Mucosa of descending colon (tissue), 3 donors: ENCODE results near the gene HEPN1. TPM values are rescaled to one million over a fixed set of nuclear protein-coding genes. Genes with fewer than 3 reads are reported as not detected.

Experiments
- ATAC-seq: fragments of 200-7000 bp; cut with Tn5 transposase; one replicate; pipeline ENCODE4 v1.9.1; 2020; ENCODE audit warnings: mild to moderate bottlenecking, moderate library complexity
- DNase-seq, 3 donors: peaks; one replicate each; pipeline ENCODE4 v3.0.0-alpha.2; 2020
- H3K36me3 ChIP-seq: fragments of 200-600 bp; one replicate; pipeline ENCODE4 v1.8.0; 2021; ENCODE audit warnings: low read depth, mild to moderate bottlenecking
- H3K4me1 ChIP-seq: fragments of 200-600 bp; one replicate; pipeline ENCODE4 v1.8.0; 2021; ENCODE audit warnings: low read depth, mild to moderate bottlenecking
- H3K4me3 ChIP-seq: fragments of 200-600 bp; one replicate; pipeline ENCODE4 v1.8.0; 2021; ENCODE audit warnings: mild to moderate bottlenecking
- H3K9me3 ChIP-seq: fragments of 200-600 bp; one replicate; pipeline ENCODE4 v1.8.0; 2021; ENCODE audit warnings: mild to moderate bottlenecking
- intact Hi-C, 2 donors: fragments of 100-400 bp; cut with DNase I in 1 of 2; cut with micrococcal nuclease in 1 of 2; formaldehyde crosslinking; loops; one replicate each; pipeline versions ENCODE4 v1.11.0 to v1.11.1; 2022; cut with DNase I, micrococcal nuclease
- total RNA-seq, 3 donors: library from RNA; stranded (reverse); fragmentation: NEBNext Ultra II Directional in 2 of 3; extraction: Animal tissue kit (Norgen Biotek cat#: 25700) in 2 of 3; gene quantifications; one replicate each; pipeline versions ENCODE4 v1.2.1 to v1.2.4, GENCODE V29; 2021 to 2023
- TF ChIP-seq, protein P1 (sequence below): fragments of 200-600 bp; IDR thresholded peaks from one replicate; pipeline ENCODE4 v1.8.0; 2022; ENCODE audit warnings: antibody characterized with exemption, mild to moderate bottlenecking
- donor health status: DM: no; HTN: no; CAD: no; lungs with moderate emphysema.
- donor health status: DM: no; HTN: no; CAD: no.
- donor health status: DM: no; HTN: yes; CAD: no.

The HEPN1 gene
- total RNA-seq, 3 donors from 2014 or later = not detected

DNA sequence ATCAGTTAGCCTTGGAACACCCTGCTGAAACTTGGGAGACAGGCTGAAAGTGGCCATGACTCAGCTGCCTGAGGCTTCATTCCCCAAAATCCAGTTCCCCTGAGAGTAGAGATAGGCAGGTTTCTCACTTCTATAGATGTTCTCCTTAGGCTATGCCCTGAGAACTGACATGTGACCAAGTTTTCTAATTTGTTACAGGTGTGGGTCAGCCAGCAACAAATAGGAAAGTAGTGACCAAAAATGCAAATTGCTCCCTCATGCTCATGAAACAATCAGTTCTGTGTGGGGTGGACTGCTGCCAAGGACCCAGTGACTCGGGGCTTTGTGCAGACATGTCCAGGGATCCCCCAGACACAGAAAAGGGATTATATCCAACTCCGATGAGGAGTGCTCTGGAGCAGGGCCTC lies 27.7 kb downstream of the HEPN1 start:
- TF ChIP-seq, protein P1, sequence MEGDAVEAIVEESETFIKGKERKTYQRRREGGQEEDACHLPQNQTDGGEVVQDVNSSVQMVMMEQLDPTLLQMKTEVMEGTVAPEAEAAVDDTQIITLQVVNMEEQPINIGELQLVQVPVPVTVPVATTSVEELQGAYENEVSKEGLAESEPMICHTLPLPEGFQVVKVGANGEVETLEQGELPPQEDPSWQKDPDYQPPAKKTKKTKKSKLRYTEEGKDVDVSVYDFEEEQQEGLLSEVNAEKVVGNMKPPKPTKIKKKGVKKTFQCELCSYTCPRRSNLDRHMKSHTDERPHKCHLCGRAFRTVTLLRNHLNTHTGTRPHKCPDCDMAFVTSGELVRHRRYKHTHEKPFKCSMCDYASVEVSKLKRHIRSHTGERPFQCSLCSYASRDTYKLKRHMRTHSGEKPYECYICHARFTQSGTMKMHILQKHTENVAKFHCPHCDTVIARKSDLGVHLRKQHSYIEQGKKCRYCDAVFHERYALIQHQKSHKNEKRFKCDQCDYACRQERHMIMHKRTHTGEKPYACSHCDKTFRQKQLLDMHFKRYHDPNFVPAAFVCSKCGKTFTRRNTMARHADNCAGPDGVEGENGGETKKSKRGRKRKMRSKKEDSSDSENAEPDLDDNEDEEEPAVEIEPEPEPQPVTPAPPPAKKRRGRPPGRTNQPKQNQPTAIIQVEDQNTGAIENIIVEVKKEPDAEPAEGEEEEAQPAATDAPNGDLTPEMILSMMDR = no peak
- ATAC-seq (no peak), DNase-seq (no peak)
- no peaks in the 10 kb centered on the region for H3K9me3 ChIP-seq
- intact Hi-C loops = no loop called here
- H3K36me3 ChIP-seq = no peaks in the 10 kb centered on the region
- H3K4me3 ChIP-seq = no peak overlapping the region
- no peaks in the 10 kb centered on the region for H3K4me1 ChIP-seq

DNA sequence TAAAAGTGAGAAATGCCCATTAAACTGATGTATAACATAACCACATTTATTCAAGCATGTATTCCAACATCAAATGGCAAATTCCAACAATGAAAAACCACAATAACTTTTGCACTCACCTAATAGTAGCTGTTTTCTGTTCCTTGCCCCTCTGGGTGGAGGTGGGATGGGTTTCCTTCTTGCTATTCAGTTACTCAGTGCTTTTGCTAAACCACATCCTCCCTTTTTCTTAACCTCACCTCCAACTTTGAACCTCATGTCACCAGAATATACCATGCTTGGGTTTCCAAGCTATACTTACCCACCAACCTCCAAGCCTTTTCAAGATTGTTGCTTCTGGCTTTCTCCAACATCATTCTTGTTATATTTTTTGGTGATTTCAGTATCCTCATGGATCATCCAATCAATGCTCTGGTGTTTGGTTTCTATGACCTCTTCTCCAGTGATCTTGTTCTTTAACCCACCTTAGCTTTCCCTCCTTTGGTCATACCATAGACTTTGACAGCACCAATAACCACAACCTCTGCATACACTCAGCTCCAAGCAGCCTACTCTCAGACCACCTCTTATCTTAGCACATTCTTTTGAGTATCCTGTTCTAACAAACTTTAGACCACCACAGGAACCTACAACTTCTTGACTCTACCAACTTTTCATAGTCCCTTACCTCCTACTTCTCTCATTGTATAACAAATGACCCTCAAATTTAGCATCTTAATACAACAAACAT lies 31.7 kb downstream of the HEPN1 start:
- no peaks in the 10 kb centered on the region for H3K9me3 ChIP-seq
- no peaks in the 10 kb centered on the region for H3K36me3 ChIP-seq
- DNase-seq (peak in 1 of 3 donors; percentile 4), ATAC-seq (no peak)
- intact Hi-C loops = no loop called here
- no peaks in the 10 kb centered on the region for H3K4me1 ChIP-seq
- H3K4me3 ChIP-seq = no peak overlapping the region
- TF ChIP-seq, protein P1 = no peak

DNA sequence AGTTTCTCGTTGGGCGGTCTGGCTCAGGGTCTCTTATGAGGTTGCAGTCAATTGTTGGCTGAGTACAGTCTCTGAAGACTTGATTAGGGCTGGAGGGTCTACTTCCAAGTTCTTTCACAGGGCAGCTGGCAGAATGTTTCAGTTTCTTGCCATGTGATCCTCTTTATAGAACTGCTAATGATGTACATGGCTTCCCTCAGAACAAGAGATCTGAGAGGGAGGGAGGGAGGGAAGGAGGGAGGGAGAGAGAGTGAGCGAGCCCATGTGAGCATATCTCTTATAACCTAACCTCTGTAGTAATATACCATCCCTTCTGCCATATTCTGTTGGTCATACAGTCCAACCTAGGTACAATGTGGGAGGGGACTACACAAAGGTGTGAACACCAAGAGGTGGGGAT lies 32.3 kb downstream of the HEPN1 start:
- H3K36me3 ChIP-seq = no peaks in the 10 kb centered on the region
- intact Hi-C loops = no loop called here
- TF ChIP-seq, protein P1 = no peak
- H3K9me3 ChIP-seq = no peaks in the 10 kb centered on the region
- DNase-seq = no peak
- no peaks in the 10 kb centered on the region for H3K4me1 ChIP-seq
- ATAC-seq = no peak
- H3K4me3 ChIP-seq = no peak overlapping the region

DNA sequence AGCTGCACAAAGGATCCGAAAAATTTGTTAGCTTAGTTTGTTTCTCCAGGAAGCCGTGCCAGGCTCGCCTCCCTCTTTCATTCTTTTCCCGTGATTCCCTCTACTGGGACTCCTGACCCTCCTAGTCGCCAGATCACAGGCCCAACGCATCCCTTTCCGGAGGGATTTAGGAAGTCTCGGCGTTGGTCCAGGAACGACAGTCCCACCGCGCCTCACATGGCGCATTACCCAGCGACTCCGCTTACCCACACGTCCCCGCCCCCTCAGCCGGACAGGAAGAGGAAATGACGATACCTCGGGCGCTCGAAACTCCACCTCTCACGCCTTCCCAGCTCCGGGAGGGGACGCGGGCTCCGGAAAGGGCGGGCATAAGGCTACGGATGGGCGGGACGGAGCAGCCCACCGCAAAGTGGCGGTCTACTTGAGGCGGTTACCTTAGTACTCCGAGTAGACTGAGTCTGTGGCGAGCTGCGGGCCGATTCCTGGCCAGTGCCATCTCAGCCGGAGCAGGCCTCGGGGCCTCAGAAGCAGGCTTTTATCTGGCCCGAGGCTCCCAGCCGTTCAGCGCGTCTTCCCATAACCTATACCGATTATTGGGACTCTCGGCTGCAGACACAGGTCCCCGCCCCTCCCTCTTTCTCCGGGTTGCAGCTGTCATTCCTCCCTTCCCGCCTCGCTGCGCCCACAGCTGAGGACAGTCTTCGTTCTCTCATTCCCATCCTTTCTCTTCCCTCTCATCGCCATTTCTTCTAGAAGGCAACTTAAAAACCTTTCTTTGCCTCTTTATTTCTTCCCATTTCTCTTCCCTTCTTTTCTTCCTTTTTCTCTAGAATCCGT lies 34.9 kb downstream of the HEPN1 start, which contains the start of gene CCDC15:
Gene CCDC15, plus strand, starts transcription at position 450 of the 837 bp plus-strand sequence. CDS start 531 bp downstream, outside the sequence.
- DNase-seq = peak; percentile 97 to 98 (median 98)
- peak; percentile 100 for ATAC-seq
- Histone ChIP-seq H3K9me3 (no peaks in the 10 kb centered on the region), H3K4me3 (peak within 1 kb of the TSS; percentile 18), H3K4me1 (no peaks in the 10 kb centered on the region), H3K36me3 (no peaks in the 10 kb centered on the region)
- TF ChIP-seq, protein P1 = no peak
- intact Hi-C loops = no loop called here

DNA sequence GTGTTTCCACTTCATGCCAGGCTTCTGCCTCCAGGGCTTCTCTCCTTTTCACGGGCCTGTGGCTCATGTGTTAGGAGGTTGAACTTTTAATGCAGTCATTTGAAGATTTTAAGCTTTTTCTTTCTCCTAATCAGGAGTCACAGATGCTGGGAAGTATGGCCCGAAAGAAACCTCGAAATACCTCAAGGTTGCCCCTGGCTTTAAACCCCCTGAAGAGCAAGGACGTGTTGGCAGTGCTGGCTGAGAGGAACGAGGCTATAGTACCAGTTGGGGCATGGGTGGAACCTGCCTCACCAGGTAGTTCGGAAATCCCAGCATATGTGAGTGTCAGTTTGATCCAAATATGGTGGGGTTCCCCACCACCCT lies 35.5 kb downstream of the HEPN1 start:
- TF ChIP-seq, protein P1 = no peak
- no peaks in the 10 kb centered on the region for H3K36me3 ChIP-seq
- ATAC-seq (no peak), DNase-seq (no peak)
- H3K4me1 ChIP-seq = no peaks in the 10 kb centered on the region
- no peaks in the 10 kb centered on the region for H3K9me3 ChIP-seq
- H3K4me3 ChIP-seq = peak overlapping the region; percentile 18
- intact Hi-C loops = no loop called here
